Type B pancreatic cell (in vitro differentiated cells): ENCODE data around the gene PDGFA. TPM values are rescaled to one million over a fixed set of nuclear protein-coding genes. Genes with fewer than 3 reads are reported as not detected.
A peak's percentile ranks its signal among the peaks of the same experiment; 100 is the strongest.

Experiments used
- DNase-seq: peaks from one replicate; pipeline ENCODE4 v3.0.0; 2021; ENCODE audit warnings: mixed read lengths; ENCODE audit not compliant: unreplicated experiment; ENCODE audit errors: extremely low spot score
- H3K27ac Mint-ChIP-seq: 2 replicates; pipeline ENCODE4 v1.8.0; 2021; ENCODE audit warnings: mild to moderate bottlenecking, mixed read lengths
- H3K27me3 Mint-ChIP-seq: 2 replicates; pipeline ENCODE4 v1.8.0; 2021; ENCODE audit warnings: mixed read lengths
- H3K36me3 Mint-ChIP-seq: 2 replicates; pipeline ENCODE4 v1.8.0; 2021; ENCODE audit warnings: mixed read lengths
- H3K4me1 Mint-ChIP-seq: one replicate; pipeline ENCODE4 v1.8.0; 2021; ENCODE audit warnings: mixed read lengths; ENCODE audit not compliant: unreplicated experiment
- H3K4me3 Mint-ChIP-seq: 2 replicates; pipeline ENCODE4 v1.8.0; 2021; ENCODE audit warnings: mild to moderate bottlenecking, mixed read lengths
- H3K9me3 Mint-ChIP-seq: 2 replicates; pipeline ENCODE4 v1.8.0; 2021; ENCODE audit warnings: mixed read lengths
- CTCF ChIP-seq: fragments of 200-600 bp; sonication (generic); conservative IDR thresholded peaks from 2 replicates; pipeline ENCODE4 v1.5.0; 2021; ENCODE audit warnings: antibody characterized with exemption, mild to moderate bottlenecking
- total RNA-seq: library from RNA; stranded (reverse); gene quantifications from 2 replicates; pipeline ENCODE4 v1.2.1, GENCODE V29; 2021; ENCODE audit warnings: low replicate concordance

Gene PDGFA
- total RNA-seq, 1 donor from 2014 or later: 28.1 TPM

- H3K27ac Mint-ChIP-seq: no peak overlapping the region
Observed at GRCh38 chr7:491292-491957, 28.2 kb downstream of the PDGFA start.

GRCh38 chr7:490461-491291 is 29.0 kb downstream of the PDGFA start:
- no peaks in the 10 kb centered on the region for H3K27me3 Mint-ChIP-seq
- no peaks in the 10 kb centered on the region for H3K36me3 Mint-ChIP-seq
- DNase-seq: no peak
- no peak overlapping the region for H3K27ac Mint-ChIP-seq
- H3K4me1 Mint-ChIP-seq: peaks cover 6% of the 10 kb centered on the region
- no peaks in the 10 kb centered on the region for H3K9me3 Mint-ChIP-seq
- TF ChIP-seq CTCF: no peak
- H3K4me3 Mint-ChIP-seq: no peak overlapping the region

More at GRCh38 chr7:491292-491957, 28.2 kb downstream of the PDGFA start:
- Mint-ChIP-seq H3K4me1 (peaks cover 2% of the 10 kb centered on the region), H3K4me3 (no peak overlapping the region), H3K36me3 (no peaks in the 10 kb centered on the region), H3K9me3 (no peaks in the 10 kb centered on the region), H3K27me3 (no peaks in the 10 kb centered on the region)
- TF ChIP-seq CTCF: no peak
- DNase-seq: no peak

GRCh38 chr7:489876-490275 is 29.8 kb downstream of the PDGFA start:
- Mint-ChIP-seq H3K27me3 (no peaks in the 10 kb centered on the region), H3K36me3 (no peaks in the 10 kb centered on the region), H3K27ac (no peak overlapping the region), H3K4me1 (peaks cover 6% of the 10 kb centered on the region), H3K4me3 (no peak overlapping the region), H3K9me3 (no peaks in the 10 kb centered on the region)
- no peak for DNase-seq
- TF ChIP-seq CTCF: no peak

GRCh38 chr7:486216-486743 is 33.4 kb downstream of the PDGFA start:
- DNase-seq: no peak
- Mint-ChIP-seq H3K9me3 (peaks cover 9% of the 10 kb centered on the region), H3K4me1 (peaks cover 12% of the 10 kb centered on the region), H3K27ac (peak overlapping the region; percentile 35), H3K36me3 (no peaks in the 10 kb centered on the region), H3K27me3 (peaks cover 9% of the 10 kb centered on the region), H3K4me3 (no peak overlapping the region)
- TF ChIP-seq CTCF: no peak

GRCh38 chr7:485188-486081 is 34.2 kb downstream of the PDGFA start:
- Mint-ChIP-seq H3K9me3 (peaks cover 9% of the 10 kb centered on the region), H3K27ac (no peak overlapping the region), H3K4me3 (no peak overlapping the region), H3K27me3 (peaks cover 9% of the 10 kb centered on the region), H3K36me3 (no peaks in the 10 kb centered on the region), H3K4me1 (peaks cover 12% of the 10 kb centered on the region)
- no peak for DNase-seq
- TF ChIP-seq CTCF: no peak
